AG04450 (cell line): ENCODE measurements around the gene FAM83B. TPM values are rescaled to one million over a fixed set of nuclear protein-coding genes. Genes with fewer than 3 reads are reported as not detected.
"Not testable (repeated sequence)": the region's sequence is repeated elsewhere in the genome, so short reads cannot be mapped to it uniquely, and the experiment has no call there.

Source experiments
- CTCF ChIA-PET: fragments of 300-600, 350-600 bp; formaldehyde crosslinking; extraction: SDS; loops from one replicate; lab custom pipeline; 2022; ENCODE audit warnings: antibody characterized with exemption, inconsistent platforms; lab: Charles Lee
- POLR2A ChIA-PET: fragments of 350-600 bp; formaldehyde crosslinking; extraction: SDS; loops from one replicate; lab custom pipeline; 2021; ENCODE audit warnings: antibody characterized with exemption, inconsistent platforms; lab: Yijun Ruan, JAX
- DNase-seq: peaks from one replicate; pipeline ENCODE4 v3.0.0-alpha.2; 2011; ENCODE audit warnings: low read depth, low spot score
- H3K27ac ChIP-seq: one replicate; pipeline ENCODE4 v1.5.1; 2012; ENCODE audit warnings: low read depth, low read length, control low read depth
- H3K27me3 ChIP-seq: one replicate; pipeline ENCODE4 v1.6.0; 2012; ENCODE audit warnings: low read length; ENCODE audit not compliant: control insufficient read depth, insufficient read depth
- H3K4me3 ChIP-seq: 2 replicates; pipeline ENCODE4 v1.5.1; 2011; ENCODE audit warnings: mild to moderate bottlenecking, low read depth, low read length, control low read depth
- H3K9me3 ChIP-seq: 2 replicates; pipeline ENCODE4 v1.5.1; 2012; ENCODE audit warnings: low read length; ENCODE audit not compliant: control insufficient read depth, insufficient read depth
- polyA minus RNA-seq: library from RNA; depleted of rRNA, polyadenylated mRNA; stranded (reverse); fragments of >200 nt; gene quantifications from 2 replicates; pipeline ENCODE4 v1.2.3, GENCODE V29; 2011; rRNA and poly(A)+ RNA removed
- polyA plus RNA-seq: library from polyadenylated mRNA; depleted of rRNA; stranded (reverse); fragments of >200 nt; gene quantifications from 2 replicates; pipeline ENCODE4 v1.2.3, GENCODE V29; 2011; rRNA removed
- TF ChIP-seq, protein P1 (sequence below): IDR thresholded peaks from 2 replicates; pipeline ENCODE4 v1.5.1; 2011; ENCODE audit warnings: low read depth, low read length, control low read depth, inconsistent platforms

The FAM83B gene
- polyA plus RNA-seq (0.05 and 0.09 TPM in 2 replicates), polyA minus RNA-seq (0.14 and 0.17 TPM in 2 replicates)

DNA sequence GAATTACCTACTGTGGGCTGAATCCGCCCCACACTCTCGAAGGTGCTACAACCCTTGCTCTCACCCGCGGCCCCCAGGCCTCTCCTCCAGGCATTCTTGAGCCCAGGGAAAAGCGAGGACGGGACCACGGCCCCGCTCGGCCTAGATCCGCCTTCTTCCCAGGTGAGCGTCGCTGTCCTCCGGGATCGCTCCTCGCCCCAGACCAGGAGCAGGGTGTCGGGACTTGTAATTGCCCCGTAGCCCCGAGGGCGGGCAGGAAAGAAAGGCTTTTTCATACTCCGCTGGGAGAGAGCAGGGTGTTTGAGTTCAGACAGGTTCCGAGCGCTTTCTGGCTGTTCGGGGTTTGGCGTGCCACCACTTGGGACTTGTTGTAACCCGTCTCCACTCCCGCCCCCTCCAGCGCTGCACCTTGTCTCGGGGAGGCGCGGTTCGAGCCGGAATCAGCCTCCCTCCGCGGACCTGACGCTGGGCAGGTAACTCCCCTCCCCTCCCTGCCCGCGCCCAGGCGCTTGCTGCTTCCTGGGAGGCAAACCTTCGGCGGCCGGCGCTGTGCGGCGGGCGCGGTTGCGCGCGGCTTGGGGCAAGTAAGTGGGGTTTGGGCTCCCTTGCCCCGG is at the start of gene FAM83B:
FAM83B (plus strand) TSS at position 529 of the 614 bp plus-strand sequence. CDS start 23,476 bp downstream, outside the sequence.
- ChIA-PET POLR2A (no interaction called here), CTCF (no interaction called here)
- DNase-seq = no peak
- TF ChIP-seq, protein P1, sequence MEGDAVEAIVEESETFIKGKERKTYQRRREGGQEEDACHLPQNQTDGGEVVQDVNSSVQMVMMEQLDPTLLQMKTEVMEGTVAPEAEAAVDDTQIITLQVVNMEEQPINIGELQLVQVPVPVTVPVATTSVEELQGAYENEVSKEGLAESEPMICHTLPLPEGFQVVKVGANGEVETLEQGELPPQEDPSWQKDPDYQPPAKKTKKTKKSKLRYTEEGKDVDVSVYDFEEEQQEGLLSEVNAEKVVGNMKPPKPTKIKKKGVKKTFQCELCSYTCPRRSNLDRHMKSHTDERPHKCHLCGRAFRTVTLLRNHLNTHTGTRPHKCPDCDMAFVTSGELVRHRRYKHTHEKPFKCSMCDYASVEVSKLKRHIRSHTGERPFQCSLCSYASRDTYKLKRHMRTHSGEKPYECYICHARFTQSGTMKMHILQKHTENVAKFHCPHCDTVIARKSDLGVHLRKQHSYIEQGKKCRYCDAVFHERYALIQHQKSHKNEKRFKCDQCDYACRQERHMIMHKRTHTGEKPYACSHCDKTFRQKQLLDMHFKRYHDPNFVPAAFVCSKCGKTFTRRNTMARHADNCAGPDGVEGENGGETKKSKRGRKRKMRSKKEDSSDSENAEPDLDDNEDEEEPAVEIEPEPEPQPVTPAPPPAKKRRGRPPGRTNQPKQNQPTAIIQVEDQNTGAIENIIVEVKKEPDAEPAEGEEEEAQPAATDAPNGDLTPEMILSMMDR = no peak
- Histone ChIP-seq H3K27me3 (peaks cover 3% of the 10 kb centered on the region), H3K27ac (no peak within 1 kb of the TSS), H3K4me3 (peak within 1 kb of the TSS; percentile 70), H3K9me3 (no peaks in the 10 kb centered on the region; the same call in 1 of the 2 replicates)

DNA sequence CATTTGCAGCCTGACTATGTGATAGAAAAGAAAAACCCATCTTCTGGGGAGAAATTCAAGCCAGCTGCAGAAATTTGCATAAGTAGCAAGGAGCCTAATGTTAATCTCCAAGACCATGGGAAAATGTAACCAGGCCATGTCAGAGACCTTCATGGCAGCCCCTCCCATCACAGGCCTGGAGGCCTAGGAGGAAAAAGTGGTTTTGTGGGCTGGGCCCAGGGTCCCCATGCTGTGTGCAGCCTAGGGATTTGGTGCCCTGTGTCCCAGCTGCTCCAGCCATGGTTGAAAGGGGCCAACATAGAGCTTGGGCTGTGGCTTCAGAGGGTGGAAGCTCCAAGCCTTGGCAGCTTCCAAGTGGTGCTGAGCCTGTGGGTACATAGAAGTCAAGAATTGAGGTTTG is 49.7 kb upstream of the FAM83B start:
- H3K27ac ChIP-seq, POLR2A ChIA-PET, H3K27me3 ChIP-seq, H3K9me3 ChIP-seq, H3K4me3 ChIP-seq, DNase-seq, CTCF ChIA-PET: not testable (repeated sequence)

DNA sequence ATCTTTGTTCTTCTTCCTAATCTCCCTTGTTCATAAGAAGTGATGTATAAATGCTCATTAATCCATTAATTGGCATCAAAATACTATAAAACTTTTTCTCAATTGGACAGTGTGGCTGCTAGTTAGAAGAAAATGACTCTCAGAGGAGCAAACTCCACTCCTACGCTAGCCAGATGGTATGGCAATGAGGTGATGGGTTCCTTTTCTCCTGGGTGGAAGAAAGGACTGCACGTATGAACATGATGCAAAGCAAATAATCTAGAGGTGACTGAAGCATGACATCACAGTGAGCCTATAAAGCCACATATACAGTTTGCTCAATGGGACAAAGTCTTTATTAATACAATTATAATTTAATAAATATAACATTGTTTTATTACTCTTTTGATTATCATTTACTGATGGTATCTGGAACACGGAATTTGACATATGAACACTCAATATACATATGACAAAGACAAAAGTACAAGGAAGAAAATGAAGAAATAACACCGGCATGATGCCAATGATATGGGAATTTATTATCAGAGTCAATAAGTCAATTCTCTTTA is 46.4 kb upstream of the FAM83B start:
- Histone ChIP-seq H3K27me3 (no peaks in the 10 kb centered on the region), H3K27ac (no peak overlapping the region), H3K4me3 (no peak overlapping the region), H3K9me3 (no peaks in the 10 kb centered on the region; the same call in 1 of the 2 replicates)
- ChIA-PET CTCF (no interaction called here), POLR2A (no interaction called here)
- TF ChIP-seq, protein P1 = no peak
- no peak for DNase-seq

GRCh38 chr6:54801244-54801643 is 45.3 kb upstream of the FAM83B start:
- no peak overlapping the region for H3K27ac ChIP-seq
- no peaks in the 10 kb centered on the region; the same call in 1 of the 2 replicates for H3K9me3 ChIP-seq
- H3K27me3 ChIP-seq = no peaks in the 10 kb centered on the region
- ChIA-PET CTCF (interaction anchor here (1.1 kb wide), 1 partner anchor 213 kb away, joined by 3 read pairs; no protein-coding TSS in a partner anchor), POLR2A (no interaction called here)
- TF ChIP-seq, protein P1 = no peak
- DNase-seq = no peak
- H3K4me3 ChIP-seq = peak overlapping the region; percentile 7

GRCh38 chr6:54801669-54802068 is 44.9 kb upstream of the FAM83B start:
- peak; percentile 63 for DNase-seq
- Histone ChIP-seq H3K27ac (no peak overlapping the region), H3K9me3 (no peaks in the 10 kb centered on the region; the same call in 1 of the 2 replicates), H3K4me3 (no peak overlapping the region), H3K27me3 (no peaks in the 10 kb centered on the region)
- CTCF ChIA-PET = interaction anchor here (0.6 to 1.1 kb wide), 2 partner anchors 212 to 278 kb away, joined by 3 to 4 read pairs; no protein-coding TSS in a partner anchor
- POLR2A ChIA-PET = no interaction called here
- TF ChIP-seq, protein P1 = no peak
